ENCODE results near the gene PRSS57. TPM values are rescaled to one million over a fixed set of nuclear protein-coding genes. Genes with fewer than 3 reads are reported as not detected.
"Not testable (repeated sequence)": the region's sequence is repeated elsewhere in the genome, so short reads cannot be mapped to it uniquely, and the experiment has no call there.

PRSS57 gene
- total RNA-seq, 1 donor from 2014 or later, result not detected

GRCh38 chr19:723247-723646 is 28.0 kb upstream of the PRSS57 start:
- no peak for DNase-seq (ENCODE audit: low spot score)

- no peak for DNase-seq (ENCODE audit: low spot score)
Measured at GRCh38 chr19:722553-723101, 27.4 kb upstream of the PRSS57 start.

GRCh38 chr19:720345-721160 is 25.3 kb upstream of the PRSS57 start:
- DNase-seq (ENCODE audit: low spot score), result no peak

- no peak for DNase-seq (ENCODE audit: low spot score)
Measured at GRCh38 chr19:719636-720344, 24.5 kb upstream of the PRSS57 start.

- peak; percentile 69 for DNase-seq (ENCODE audit: low spot score)
Measured at GRCh38 chr19:718991-719512, 23.8 kb upstream of the PRSS57 start.

GRCh38 chr19:718251-718951 is 23.1 kb upstream of the PRSS57 start:
- no peak for DNase-seq (ENCODE audit: low spot score)

GRCh38 chr19:715347-715746 is 20.1 kb upstream of the PRSS57 start:
- no peak for DNase-seq (ENCODE audit: low spot score)

GRCh38 chr19:711254-711653 is 16.0 kb upstream of the PRSS57 start:
- DNase-seq (ENCODE audit: low spot score), result no peak

GRCh38 chr19:710767-711166 is 15.5 kb upstream of the PRSS57 start:
- no peak for DNase-seq (ENCODE audit: low spot score)

- no peak for DNase-seq (ENCODE audit: low spot score)
Measured at GRCh38 chr19:709965-710571, 14.8 kb upstream of the PRSS57 start.

- DNase-seq (ENCODE audit: low spot score), result no peak
Measured at GRCh38 chr19:709196-709964, 14.1 kb upstream of the PRSS57 start.

GRCh38 chr19:708154-709143 is 13.2 kb upstream of the PRSS57 start, which contains the start of gene PALM:
Gene PALM, plus strand, starts transcription at chr19:708935. Its CDS starts 212 bp downstream, at chr19:709147.
- no peak for DNase-seq (ENCODE audit: low spot score)

- no peak for DNase-seq (ENCODE audit: low spot score)
Measured at GRCh38 chr19:704447-704741, 9.1 kb upstream of the PRSS57 start.

GRCh38 chr19:703651-704446 is 8.6 kb upstream of the PRSS57 start:
- DNase-seq (ENCODE audit: low spot score), result peak; percentile 70

GRCh38 chr19:703329-703650 is 8.0 kb upstream of the PRSS57 start:
- no peak for DNase-seq (ENCODE audit: low spot score)

- not testable (repeated sequence) for DNase-seq (ENCODE audit: low spot score)
Measured at GRCh38 chr19:702847-703246, 7.6 kb upstream of the PRSS57 start.

- not testable (repeated sequence) for DNase-seq (ENCODE audit: low spot score)
Measured at GRCh38 chr19:699885-700284, 4.6 kb upstream of the PRSS57 start.

GRCh38 chr19:698529-698928 is 3.3 kb upstream of the PRSS57 start:
- DNase-seq (ENCODE audit: low spot score), result not testable (repeated sequence)
